HG02642 (cell line): ENCODE measurements around the gene L3MBTL1.

Source experiments
- ATAC-seq: cut with Tn5 transposase; IDR thresholded peaks from one replicate; pipeline ENCODE4 v1.9.1; 2021; ENCODE audit warnings: mild to moderate bottlenecking; ENCODE audit not compliant: unreplicated experiment, poor library complexity

The L3MBTL1 gene

GRCh38 chr20:43554369-43554768 lies 46.9 kb downstream of the L3MBTL1 start:
- no peak for ATAC-seq

GRCh38 chr20:43558412-43559146 lies 51.1 kb downstream of the L3MBTL1 start, which contains the start of gene SGK2:
SGK2 (plus strand) TSS chr20:43559027; CDS start chr20:43566496, 7,469 bp downstream.
- ATAC-seq, result no peak

- ATAC-seq, result no peak
Observed at GRCh38 chr20:43559147-43559987, 51.9 kb downstream of the L3MBTL1 start.

DNA sequence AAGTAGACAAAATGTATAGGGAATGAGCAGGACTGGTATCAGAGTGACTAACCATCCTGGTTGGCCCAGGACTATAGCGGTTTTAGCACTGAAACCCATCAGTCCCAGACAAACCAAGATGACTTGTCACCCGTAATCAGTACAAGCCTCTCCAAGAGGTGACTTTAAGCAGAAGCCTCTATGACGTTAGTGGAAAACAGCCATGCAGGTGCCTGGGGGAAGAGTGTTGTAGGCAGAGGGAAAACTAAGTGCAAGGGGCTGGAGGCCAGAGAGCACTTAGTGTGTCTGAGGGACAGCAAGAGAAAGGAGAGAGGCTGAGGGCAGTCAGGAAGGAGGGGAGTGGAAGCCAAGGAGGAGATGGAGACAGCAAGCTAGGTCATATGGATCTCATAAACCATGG lies 53.5 kb downstream of the L3MBTL1 start:
- ATAC-seq, result no peak

DNA sequence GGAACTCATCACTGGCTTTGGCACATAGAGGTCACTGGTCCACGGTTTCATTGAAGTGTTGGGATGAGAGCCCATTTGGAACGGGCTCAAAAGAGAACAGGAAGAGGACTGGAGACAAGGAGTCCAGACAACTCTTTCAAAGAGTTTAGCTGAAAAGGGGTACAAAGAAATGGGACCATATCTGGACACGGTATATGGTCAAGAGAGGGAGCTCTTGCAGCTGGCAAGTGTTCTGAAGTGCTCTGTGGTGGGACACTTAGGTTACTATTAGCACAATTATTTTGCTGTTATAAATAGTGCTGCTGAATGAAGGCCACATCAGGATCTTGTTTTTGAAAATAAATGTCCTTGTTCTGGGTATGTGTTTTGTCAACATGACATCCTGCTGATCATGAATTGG lies 55.9 kb downstream of the L3MBTL1 start:
- ATAC-seq, result no peak

GRCh38 chr20:43563991-43564390 lies 56.5 kb downstream of the L3MBTL1 start:
- no peak for ATAC-seq

DNA sequence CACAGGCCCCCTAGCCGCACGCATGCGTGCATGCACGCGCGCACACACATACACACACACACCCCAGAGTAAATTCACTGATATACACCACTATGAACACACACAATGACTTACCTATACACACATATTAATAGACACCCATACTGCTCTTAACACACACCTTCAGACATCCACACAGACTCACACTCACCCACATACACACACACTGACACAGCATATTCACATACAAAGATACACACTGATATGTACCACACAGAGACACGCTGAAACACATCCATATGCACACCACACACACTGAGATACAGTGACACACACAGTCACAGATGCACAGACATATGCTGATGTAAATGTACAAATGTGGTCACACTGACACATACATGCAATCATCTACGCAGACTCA lies 57.0 kb downstream of the L3MBTL1 start:
- ATAC-seq, result no peak

DNA sequence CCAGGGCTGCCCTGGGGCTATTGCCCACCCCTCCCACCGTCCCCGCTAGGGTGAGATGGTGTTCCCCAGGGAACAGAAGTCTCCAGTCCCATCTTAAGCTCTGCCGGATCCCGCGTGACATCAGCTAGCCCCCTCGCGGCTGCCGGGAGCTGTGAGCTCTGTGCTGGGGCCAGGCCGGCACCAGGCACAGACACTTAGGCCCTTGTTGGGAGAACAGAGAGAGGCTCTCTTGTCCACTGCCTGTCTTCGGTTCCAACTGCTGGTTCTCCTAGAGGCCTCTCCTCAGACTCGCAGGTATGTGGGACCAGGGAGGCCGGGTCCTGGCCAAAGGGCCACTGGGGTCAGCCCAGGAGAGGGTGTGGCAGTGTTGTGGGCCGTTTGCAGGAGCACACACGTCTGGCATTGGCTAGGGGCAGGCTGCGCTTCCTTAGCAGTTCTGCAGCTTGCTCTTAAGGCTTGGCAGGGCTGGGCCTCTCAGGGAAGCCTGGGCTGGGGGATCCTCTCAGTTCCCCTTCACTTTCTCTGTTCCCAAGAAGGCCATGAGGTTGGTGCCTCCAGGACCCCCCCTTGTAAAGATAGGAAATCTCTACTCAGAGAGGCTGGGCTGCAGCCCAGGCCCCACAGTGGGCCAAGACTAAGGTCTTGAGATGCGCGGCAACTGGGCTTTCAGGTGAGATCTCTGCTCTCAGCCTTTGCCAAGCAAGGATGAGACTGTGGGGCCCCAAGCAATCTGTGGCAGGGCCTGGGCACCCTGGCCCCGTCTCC lies 57.7 kb downstream of the L3MBTL1 start:
- ATAC-seq, result no peak

DNA sequence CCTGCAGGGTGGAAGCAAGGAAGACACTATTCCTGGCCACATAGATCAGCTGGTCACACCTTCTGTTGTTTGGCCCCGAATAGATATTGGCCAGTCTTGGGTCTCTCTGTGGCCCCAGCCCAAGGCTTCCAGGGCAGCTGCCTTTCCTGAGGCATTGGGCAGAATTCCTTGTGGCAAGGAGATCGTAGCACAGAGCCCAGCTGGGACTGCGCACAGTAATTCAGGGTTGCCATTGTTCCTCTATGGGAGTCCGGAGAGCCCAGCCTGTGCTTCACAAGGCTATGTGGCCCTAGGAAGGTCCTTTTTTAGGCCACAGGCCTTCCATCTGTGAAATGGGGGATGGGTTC lies 58.2 kb downstream of the L3MBTL1 start:
- ATAC-seq, result no peak

- no peak for ATAC-seq
Observed at GRCh38 chr20:43567477-43567876, 60.0 kb downstream of the L3MBTL1 start.

- ATAC-seq, result no peak
Observed at GRCh38 chr20:43568706-43569105, 61.2 kb downstream of the L3MBTL1 start.

GRCh38 chr20:43569282-43569681 lies 61.8 kb downstream of the L3MBTL1 start:
- ATAC-seq, result no peak

- ATAC-seq, result no peak
Observed at GRCh38 chr20:43570496-43570895, 63.0 kb downstream of the L3MBTL1 start.

- no peak for ATAC-seq
Observed at GRCh38 chr20:43571310-43571709, 63.8 kb downstream of the L3MBTL1 start.

DNA sequence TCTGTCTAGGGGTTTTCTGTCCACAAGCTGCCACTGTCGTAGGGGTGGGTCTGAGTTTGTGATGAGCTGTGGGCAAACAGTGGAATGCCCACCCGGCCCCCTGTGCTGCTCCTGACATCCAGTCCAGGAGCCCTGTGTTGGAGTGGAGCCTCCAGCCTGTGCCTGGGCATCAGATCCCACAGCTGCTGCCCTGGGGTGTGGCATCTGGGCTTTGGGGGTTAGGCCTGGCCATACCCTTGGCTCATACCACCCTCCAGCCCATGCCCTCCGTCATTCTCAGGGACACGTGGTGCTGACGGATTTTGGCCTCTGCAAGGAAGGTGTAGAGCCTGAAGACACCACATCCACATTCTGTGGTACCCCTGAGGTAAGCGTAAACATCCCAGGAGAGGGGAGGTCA lies 64.3 kb downstream of the L3MBTL1 start:
- no peak for ATAC-seq

- ATAC-seq, result no peak
Observed at GRCh38 chr20:43572891-43573290, 65.4 kb downstream of the L3MBTL1 start.

DNA sequence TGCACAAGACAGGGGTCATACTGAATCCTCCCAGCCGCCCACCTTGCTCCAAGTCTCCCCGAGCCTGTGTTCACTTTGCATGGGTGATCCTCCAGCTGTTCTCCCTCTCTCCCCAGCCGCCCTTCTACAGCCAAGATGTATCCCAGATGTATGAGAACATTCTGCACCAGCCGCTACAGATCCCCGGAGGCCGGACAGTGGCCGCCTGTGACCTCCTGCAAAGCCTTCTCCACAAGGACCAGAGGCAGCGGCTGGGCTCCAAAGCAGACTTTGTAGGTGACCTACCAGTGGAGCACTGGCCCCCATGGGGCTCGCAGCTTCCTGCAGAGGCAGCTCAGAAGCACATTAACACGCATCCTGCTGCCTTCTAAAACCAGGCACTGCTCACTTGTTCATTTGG lies 68.6 kb downstream of the L3MBTL1 start:
- ATAC-seq, result no peak

DNA sequence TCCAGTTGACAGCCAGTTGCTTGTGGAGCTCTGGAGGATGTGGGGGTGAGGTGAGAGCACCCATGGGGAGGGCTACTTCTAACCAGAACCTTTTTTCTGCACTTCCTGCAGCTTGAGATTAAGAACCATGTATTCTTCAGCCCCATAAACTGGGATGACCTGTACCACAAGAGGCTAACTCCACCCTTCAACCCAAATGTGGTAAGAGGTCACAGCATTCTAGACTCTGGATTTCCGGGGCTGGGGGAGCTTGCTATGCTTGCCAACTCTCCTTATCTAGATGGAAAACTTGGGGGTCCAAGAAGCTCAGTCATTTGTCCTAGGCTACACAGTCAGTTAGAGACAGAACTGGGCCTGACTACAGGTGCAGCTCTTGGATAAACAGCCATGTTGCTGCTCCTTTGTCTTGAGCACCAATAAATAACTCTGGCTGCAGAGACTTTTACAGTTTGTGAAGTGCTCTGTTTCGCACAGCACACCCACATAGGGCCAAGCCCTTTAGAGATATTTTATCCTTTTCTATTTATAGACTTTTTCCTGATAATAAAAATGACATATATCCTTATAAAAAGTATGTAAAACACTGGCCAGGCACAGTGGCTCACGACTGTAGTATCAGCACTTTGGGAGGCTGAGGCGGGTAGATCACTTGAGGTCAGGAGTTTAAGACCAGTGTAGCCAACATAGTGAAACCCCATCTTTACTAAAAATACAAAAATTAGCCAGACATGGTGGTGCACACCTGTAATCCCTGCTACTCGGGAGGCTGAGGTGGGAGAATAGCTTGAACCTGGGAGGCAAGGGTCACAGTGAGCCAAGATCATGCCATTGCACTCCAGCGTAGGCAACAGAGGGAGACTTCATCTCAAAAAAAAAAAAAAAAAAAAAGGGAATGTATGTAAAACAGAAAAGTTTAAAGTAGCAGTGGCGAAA lies 72.6 kb downstream of the L3MBTL1 start:
- ATAC-seq, result no peak

DNA sequence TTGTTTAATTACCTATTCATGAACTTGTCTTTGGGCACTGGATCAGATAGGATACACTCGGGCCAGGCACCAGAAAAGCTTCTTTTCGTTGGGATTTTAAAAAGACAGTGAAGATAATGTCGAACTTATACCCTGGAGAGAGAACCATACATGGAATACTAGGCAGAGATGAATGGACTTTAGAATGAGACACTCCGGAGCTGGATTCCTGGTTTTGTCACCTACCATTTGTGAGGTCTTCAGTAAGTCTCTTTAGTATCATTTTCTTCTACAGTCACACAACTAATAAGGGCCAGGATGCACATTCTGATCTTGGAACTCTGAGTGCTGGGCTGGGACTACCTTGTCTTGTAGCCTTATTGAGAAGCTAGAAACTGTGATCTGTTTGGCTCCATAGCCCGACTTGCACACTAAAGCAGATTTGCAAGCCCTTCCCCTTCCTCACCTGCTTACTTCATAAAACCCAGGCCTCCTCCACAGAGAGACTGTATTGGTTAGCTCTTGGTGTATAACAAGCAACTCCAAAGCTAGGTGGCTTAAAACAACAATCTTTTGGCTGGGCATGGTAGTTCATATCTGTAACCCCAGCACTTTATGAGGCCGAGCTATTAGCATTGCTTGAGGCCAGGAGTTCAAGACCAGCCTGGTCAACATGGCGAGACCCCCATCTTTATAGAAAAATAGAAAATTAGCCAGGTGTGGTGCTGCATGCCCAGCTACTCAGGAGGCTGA lies 75.8 kb downstream of the L3MBTL1 start:
- ATAC-seq, result no peak
